Upper lobe of right lung (tissue), 1 donor: ENCODE results near the gene FOXN3. TPM values are rescaled to one million over a fixed set of nuclear protein-coding genes. Genes with fewer than 3 reads are reported as not detected.
A peak's percentile ranks its signal among the peaks of the same experiment; 100 is the strongest.

Experiments
- ATAC-seq: fragments of 200-7000 bp; cut with Tn5 transposase; one replicate; pipeline ENCODE4 v1.9.1; 2020; ENCODE audit warnings: mild to moderate bottlenecking, moderate library complexity
- DNase-seq: peaks from one replicate; pipeline ENCODE4 v3.0.0-alpha.2; 2020
- H3K27ac ChIP-seq: fragments of 200-600 bp; one replicate; pipeline ENCODE4 v1.8.0; 2022
- H3K27me3 ChIP-seq: fragments of 200-600 bp; one replicate; pipeline ENCODE4 v1.8.0; 2022; ENCODE audit warnings: mild to moderate bottlenecking
- H3K36me3 ChIP-seq: fragments of 200-600 bp; one replicate; pipeline ENCODE4 v1.8.0; 2022
- H3K4me1 ChIP-seq: fragments of 200-600 bp; one replicate; pipeline ENCODE4 v1.8.0; 2022
- H3K4me3 ChIP-seq: fragments of 200-600 bp; one replicate; pipeline ENCODE4 v1.8.0; 2022; ENCODE audit warnings: mild to moderate bottlenecking
- H3K9me3 ChIP-seq: fragments of 200-600 bp; one replicate; pipeline ENCODE4 v1.8.0; 2022
- intact Hi-C: fragments of 100-400 bp; cut with DNase I; formaldehyde crosslinking; loops from one replicate; pipeline ENCODE4 v1.11.0; 2022
- total RNA-seq: library from RNA; stranded (reverse); fragmentation: NEBNext Ultra II Directional; extraction: Animal tissue kit (Norgen Biotek cat#: 25700); gene quantifications from one replicate; pipeline ENCODE4 v1.2.1, GENCODE V29; 2021
- TF ChIP-seq, protein P1 (sequence below): fragments of 200-600 bp; IDR thresholded peaks from one replicate; pipeline ENCODE4 v1.8.0; 2022; ENCODE audit warnings: antibody characterized with exemption
- donor health status: DM: no; HTN: yes; CAD: no; lungs with severe emphysema.

Gene FOXN3
- total RNA-seq, 1 donor from 2014 or later, result 103 TPM

DNA sequence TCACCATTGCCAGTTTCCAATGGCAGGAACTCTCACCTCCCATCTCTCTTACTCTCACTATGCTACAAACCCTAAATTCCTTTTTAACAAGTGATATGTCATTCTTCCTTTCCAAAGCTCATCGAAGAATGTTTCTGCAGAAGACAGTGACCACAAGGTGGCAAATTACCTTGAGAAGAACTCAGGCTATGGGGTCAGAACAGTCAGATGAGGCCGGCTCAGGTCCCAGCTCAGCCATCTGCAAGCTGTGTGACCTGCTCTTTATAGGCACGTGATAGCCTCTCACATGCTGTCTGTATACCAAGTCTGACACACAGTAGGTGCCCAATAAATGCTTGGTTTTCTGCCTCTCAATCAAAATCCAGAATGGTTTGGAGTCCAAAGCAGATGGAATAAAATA is 80.7 kb downstream of the FOXN3 start:
- no peaks in the 10 kb centered on the region for H3K9me3 ChIP-seq
- no peaks in the 10 kb centered on the region for H3K36me3 ChIP-seq
- TF ChIP-seq, protein P1, sequence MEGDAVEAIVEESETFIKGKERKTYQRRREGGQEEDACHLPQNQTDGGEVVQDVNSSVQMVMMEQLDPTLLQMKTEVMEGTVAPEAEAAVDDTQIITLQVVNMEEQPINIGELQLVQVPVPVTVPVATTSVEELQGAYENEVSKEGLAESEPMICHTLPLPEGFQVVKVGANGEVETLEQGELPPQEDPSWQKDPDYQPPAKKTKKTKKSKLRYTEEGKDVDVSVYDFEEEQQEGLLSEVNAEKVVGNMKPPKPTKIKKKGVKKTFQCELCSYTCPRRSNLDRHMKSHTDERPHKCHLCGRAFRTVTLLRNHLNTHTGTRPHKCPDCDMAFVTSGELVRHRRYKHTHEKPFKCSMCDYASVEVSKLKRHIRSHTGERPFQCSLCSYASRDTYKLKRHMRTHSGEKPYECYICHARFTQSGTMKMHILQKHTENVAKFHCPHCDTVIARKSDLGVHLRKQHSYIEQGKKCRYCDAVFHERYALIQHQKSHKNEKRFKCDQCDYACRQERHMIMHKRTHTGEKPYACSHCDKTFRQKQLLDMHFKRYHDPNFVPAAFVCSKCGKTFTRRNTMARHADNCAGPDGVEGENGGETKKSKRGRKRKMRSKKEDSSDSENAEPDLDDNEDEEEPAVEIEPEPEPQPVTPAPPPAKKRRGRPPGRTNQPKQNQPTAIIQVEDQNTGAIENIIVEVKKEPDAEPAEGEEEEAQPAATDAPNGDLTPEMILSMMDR, result no peak
- no peak for DNase-seq
- ATAC-seq, result no peak
- no peaks in the 10 kb centered on the region for H3K27me3 ChIP-seq
- intact Hi-C loops, result no loop called here
- H3K4me1 ChIP-seq, result peaks cover 30% of the 10 kb centered on the region
- no peak overlapping the region for H3K4me3 ChIP-seq
- no peak overlapping the region for H3K27ac ChIP-seq

DNA sequence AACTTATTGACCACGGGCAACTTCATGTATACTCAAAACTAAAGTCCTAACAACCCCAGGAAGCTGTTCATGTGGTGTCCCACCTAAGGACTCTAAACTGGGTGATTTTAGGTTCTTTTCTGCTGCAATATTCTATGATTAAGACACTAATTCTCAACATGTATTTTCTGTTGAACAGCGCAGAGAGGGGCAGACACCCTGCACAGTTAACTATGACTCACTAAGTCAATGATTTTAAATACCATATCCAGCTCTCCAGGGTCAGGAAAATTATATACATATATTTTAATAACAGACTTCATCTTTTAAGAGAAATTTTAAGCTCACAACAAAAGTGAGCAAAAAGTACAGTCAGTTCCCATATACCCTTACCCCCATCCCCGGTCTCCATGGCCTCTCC is 85.0 kb downstream of the FOXN3 start:
- Histone ChIP-seq H3K4me1 (peaks cover 10% of the 10 kb centered on the region), H3K36me3 (no peaks in the 10 kb centered on the region), H3K27ac (no peak overlapping the region), H3K27me3 (no peaks in the 10 kb centered on the region), H3K4me3 (no peak overlapping the region), H3K9me3 (no peaks in the 10 kb centered on the region)
- DNase-seq (no peak), ATAC-seq (no peak)
- intact Hi-C loops, result no loop called here
- TF ChIP-seq, protein P1, result no peak

DNA sequence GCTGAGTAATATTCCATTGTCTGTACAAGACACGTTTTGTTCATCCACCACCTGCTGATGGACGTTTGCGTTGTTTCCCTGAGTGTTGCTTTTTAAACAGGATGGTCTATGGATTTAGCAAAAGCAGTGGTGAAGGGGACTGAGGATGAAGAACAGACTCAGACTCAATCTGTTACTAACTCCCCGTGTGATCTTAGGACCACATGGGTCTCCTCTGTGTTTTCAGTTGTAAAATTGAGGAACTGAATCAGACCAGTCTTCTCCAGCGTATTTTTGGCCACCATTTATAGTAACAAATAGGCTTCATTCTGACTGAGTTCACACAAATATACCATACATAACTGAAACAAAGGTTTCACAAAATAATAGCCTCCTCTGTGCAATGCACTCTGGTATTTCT is 85.6 kb downstream of the FOXN3 start:
- H3K4me3 ChIP-seq, result no peak overlapping the region
- TF ChIP-seq, protein P1, result no peak
- no peaks in the 10 kb centered on the region for H3K27me3 ChIP-seq
- no peak for DNase-seq
- ATAC-seq, result no peak
- no peaks in the 10 kb centered on the region for H3K9me3 ChIP-seq
- H3K36me3 ChIP-seq, result no peaks in the 10 kb centered on the region
- peaks cover 10% of the 10 kb centered on the region for H3K4me1 ChIP-seq
- intact Hi-C loops, result no loop called here
- H3K27ac ChIP-seq, result no peak overlapping the region

DNA sequence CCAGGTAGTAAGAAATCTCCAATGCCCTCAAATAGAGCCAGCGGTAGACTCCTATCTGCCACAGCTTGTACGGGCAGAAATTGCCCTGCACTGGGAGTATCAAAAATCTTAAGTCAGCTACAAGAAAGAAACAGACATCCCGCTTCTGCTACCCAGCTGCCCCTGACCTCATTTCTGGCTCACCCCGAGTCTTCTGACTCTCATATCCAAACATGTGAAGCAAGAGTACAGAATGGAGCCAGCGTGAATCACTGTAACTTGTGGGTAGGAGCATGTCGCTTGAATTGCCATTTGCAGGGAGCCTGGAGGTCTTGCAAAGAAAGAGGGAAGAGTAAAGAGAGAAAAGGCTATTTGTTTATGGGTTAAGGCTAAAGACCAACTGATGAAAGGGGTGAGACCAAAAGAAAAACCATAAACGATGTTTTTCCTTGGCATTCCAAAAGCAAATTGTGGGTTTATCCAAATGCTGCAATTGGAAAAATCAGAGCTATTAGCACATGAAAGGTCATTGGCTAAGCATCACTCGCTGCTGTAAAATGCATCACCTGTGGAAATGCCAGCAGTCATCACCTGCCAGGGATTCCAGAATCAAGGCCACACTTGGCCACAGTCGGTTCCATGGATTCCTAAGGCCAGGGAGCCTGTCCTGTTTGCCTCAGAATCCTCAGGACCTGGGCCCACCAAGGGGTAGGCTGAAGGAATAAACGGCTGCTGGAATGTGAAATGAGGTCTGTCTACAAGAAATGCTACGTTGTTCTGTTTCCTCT is 86.6 kb downstream of the FOXN3 start:
- peak; percentile 53 for ATAC-seq

DNA sequence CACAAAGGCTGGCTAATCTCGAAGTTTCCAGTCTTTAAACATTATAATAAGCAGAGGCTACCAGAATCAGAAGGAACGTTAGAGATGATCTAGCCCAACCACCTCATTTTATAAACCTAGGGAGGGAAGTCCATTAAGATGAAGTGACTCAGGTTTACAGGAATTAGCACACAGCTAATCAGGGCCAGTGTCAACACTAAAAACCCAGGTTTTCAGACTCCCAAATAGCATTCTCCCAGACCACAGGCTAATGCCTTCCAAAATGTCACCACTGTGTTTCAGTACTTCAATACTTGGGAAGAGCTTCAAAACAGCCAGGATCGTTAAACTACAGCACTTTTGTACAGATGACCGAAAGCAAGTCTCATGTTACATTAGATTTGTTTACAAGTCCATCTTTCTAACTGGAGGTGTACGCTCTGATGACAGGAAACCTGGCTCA is 89.2 kb downstream of the FOXN3 start:
- H3K36me3 ChIP-seq, result no peaks in the 10 kb centered on the region
- peaks cover 10% of the 10 kb centered on the region for H3K4me1 ChIP-seq
- H3K27me3 ChIP-seq, result no peaks in the 10 kb centered on the region
- no peak overlapping the region for H3K27ac ChIP-seq
- TF ChIP-seq, protein P1, result no peak
- intact Hi-C loops, result no loop called here
- DNase-seq, result no peak
- ATAC-seq, result no peak
- H3K4me3 ChIP-seq, result no peak overlapping the region
- no peaks in the 10 kb centered on the region for H3K9me3 ChIP-seq

More for the DNA sequence above, 86.6 kb downstream of the FOXN3 start:
- no peak for DNase-seq
- Histone ChIP-seq H3K27me3 (no peaks in the 10 kb centered on the region), H3K36me3 (no peaks in the 10 kb centered on the region), H3K4me3 (no peak overlapping the region), H3K27ac (no peak overlapping the region), H3K4me1 (peaks cover 10% of the 10 kb centered on the region), H3K9me3 (no peaks in the 10 kb centered on the region)
- intact Hi-C loops, result no loop called here
- TF ChIP-seq, protein P1, result no peak
